GM23248 (cell line): ENCODE measurements around the gene CCL13.

Source experiments
- EZH2 ChIP-seq: fragments of 200-600 bp; sonication (generic); IDR thresholded peaks from 2 replicates; pipeline ENCODE4 v1.6.1; 2018; ENCODE audit warnings: antibody characterized with exemption, mild to moderate bottlenecking; ENCODE audit not compliant: insufficient read depth, poor library complexity, severe bottlenecking
- EZH2phosphoT487 ChIP-seq: fragments of 200-600 bp; sonication (generic); IDR thresholded peaks from 2 replicates; pipeline ENCODE4 v1.6.1; 2018; ENCODE audit warnings: antibody characterized with exemption, moderate library complexity, mild to moderate bottlenecking, low read depth; ENCODE audit not compliant: insufficient read depth

DNA sequence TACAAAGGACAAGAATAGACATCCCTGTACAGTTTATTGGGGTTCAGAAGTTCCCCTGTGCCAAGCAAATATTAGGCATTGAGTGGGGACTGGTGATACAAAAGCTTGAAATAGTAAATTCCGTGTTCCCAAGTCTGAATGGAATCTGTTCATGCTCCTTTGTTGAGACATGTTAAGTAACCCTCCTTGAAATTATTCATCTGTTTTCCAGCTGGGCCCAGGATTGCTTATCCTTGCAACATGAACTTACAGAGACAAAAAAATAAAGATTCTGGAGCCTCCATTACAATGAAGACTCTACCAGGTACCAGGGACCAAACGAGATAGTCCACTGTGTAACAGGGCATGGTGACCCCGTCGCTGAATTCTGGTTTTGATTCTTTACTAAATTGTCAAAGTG lies 43.1 kb upstream of the CCL13 start:
- TF ChIP-seq EZH2phosphoT487 = no peak
- TF ChIP-seq EZH2 = no peak
